Measurements from ENCODE around the gene LMOD2.

The LMOD2 gene

DNA sequence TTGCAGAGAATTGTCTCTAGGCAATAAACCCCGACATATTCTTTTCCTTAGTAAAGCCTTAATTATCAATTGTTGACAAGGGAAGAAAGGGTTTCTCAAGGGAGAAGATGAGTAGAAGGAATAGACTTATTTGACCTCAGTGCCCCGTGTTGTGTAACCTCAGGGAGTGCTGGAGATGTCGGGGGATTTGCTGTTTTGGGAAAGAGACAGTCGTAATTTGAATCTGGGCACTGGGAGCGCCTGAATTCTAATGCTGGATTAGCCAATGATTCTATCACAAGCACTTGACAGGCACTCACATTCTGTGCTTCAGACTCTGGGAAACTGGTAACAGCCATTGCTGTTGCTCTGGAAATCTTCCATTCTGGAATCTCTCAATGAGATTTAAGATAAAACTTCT is 13.8 kb upstream of the LMOD2 start:
- no peak for DNase-seq

DNA sequence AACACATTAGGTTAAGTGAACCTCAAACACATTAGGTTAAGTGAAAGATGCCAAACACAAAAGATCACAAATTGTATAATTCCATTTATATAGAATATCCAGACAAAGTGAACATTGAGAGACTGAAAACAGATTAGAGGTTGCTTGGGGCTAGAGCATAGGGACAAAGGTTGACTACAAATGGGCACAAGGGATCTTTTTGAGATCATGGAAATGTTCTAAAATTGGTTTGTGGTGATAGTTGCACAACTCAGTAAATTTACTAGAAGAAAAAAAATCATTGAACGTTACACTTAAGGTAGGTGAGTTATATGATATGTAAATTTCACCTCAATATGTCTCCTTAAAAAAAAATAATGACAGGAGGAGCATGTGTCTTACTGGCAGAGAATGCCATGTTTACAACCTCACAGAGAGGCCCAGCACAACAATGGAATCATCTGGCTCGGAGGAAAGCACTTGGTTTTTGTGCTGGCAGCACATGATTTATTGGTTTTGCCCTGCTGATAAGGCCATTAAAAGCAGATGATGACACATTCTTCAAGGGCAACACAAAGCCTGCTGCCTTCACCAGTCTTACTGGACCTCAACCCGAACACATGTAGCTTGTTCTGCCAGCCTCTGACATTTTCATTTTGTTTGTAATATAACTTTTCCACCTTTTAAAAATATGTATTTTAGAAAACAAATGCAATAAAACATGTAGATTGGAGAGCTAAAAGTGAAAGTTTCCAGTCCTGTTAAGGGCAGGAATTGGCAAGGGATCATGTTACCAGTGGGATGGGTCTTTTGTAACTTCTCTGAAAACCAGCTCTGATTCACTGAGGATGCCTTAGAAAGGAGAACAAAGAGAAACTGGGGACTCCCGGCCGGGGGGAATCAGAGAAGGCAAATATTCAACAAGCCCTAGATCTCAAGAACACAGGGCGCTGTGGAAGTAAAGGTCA is 11.9 kb upstream of the LMOD2 start:
- DNase-seq, result no peak

DNA sequence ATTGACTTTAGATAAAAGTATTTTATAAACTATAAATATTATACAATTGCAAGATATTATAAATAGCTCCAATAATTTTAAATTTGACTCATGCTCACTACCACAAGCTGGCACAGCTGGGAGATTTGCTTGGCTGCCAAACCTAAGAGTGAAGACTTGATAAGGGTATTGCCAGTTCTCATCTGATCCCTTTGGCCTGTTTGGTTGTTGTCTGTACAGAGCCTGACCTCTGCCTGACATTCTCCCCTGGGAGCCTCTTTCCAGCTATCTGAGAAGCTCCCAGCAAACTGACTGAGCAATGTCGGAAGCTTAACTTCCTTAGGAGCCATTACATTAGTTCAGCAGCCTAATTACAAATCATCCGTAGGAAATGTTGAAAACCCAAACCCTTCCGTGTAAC is 10.2 kb upstream of the LMOD2 start:
- DNase-seq, result no peak

DNA sequence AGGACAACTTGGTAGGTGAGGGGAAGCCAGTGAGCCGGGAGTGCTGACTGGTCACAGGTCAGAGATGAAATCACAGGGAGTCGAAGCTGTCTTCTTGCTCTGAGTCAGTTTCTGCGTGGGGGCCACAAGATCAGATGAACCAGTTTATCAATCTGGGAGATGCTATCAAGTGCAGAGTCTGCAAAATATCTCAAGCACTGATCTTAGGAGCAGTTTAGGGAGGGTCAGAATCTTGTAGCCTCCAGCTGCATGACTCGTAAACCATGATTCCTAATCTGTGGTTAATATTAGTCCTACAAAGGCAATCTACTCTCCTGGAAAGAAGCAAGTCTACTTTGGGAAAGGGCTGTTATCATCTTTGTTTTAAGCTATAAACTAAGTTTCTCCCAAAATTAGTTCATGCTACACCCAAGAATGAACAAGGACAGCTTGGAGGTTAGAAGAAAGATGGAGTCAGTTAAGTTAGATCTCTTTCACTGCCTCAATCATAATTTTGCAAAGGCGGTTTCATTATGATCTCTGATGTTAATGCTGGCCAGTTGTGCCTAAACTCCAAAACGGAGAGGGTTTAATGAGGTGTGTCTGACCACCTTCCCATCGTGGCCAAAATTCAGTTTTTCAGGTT is 8.4 kb upstream of the LMOD2 start:
- no peak for DNase-seq

DNA sequence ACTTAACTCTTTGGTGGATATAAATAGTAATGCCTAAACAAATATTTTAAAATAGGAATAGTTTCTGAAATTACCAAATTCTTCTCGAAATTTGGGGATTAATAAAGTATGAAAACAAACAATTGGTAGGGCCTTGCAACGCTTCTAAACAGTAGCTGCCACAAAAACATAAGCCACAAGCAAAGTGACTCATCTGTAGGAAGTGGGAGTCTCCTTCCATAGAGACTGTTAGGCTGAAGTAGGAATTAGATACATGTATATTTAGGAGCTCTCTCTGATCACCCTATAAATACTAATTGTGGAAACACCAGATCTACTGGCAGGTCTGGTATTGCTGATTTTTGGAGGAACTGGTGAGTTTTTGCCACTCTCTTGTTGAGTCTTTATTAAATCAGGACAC is 5.7 kb upstream of the LMOD2 start:
- no peak for DNase-seq

DNA sequence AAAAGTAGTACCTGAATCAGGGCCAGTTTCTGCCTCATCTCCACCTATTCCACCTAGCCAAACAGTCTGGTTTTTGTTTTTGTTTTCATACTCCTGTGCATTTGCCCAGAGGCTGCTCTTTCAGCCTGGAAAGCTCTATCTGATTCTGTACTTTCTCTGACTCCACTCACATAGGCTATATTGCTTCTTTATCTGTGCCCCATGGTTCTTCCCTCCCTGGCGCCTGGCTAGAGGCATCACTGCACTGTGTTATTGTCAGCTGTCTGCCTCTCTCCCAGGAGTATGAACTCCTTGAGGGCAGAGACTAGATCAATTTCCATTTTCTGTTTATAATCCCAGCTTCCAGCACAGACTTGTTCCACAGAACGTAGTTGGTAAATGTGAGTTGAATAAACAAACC is 5.1 kb upstream of the LMOD2 start:
- no peak for DNase-seq

DNA sequence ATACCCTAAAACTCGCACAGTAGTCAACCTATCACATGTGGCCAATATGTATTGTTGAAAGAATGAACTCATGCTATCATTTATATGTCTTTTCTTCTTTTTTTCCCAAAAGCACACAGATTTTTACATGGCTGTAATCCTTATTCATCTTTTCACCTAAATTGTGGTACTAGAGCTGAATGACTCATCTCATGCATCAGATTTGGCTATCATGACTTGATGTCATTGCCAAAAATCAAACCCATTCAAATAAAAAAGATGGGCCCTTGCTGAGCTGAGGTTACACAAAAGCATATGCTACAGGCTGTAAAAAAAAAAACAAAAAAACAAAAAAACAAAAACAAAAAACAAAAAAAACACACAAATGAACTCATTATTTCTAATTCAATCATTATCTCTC is 3.3 kb upstream of the LMOD2 start:
- no peak for DNase-seq

DNA sequence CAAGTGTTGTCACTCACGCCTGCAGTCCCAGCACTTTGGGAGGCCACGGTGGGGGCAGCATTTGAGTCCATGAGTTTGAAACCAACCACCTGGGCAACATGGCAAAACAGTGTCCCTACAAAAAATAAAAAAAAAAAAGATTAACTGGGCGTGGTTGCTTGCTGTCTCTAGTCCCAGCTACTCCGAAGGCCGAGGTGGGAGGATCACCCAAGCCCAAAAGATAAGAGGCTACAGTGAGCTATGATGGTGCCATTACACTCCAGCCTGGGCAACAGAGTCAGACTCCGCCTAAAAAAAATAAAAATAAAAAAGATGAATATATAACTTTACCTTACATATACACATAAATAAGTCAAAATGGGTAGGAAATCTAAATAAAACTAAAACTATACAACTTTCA is 2.5 kb upstream of the LMOD2 start:
- DNase-seq, result no peak

DNA sequence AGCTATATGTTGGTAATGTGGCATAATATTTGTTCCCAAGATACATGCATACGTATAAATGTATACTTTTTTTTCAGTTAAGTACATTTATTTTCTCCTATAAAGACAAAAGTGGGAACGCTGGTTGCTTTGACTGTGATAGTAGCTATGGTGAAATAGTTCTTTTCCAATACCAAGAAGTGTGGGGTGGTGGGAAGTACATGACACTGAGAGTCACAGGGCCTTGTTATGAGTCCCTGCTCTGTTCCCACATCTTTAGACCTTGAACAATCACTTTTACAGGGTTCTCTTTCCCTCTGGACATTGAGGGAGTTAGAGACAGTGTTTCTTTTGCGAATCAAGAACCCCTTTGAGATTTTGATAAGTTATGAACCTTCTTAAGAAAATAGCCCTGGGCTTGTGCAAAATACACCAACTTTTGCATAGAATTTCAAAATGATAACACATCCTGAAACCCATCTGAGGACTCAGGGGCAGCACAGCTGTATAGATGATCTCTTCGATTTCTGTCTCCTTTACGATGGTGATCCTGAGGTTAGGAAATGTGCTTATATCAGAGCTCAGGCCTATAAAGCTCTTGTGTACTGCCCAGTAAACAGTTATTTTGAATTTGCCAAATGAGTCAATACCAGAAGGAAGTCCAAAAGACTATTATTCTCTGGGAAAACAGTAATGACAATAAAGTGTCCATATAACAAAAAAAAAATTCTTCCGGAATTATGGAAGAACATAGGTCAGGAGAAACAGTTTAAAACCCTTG is 1.1 kb downstream of the LMOD2 start:
- DNase-seq, result no peak

DNA sequence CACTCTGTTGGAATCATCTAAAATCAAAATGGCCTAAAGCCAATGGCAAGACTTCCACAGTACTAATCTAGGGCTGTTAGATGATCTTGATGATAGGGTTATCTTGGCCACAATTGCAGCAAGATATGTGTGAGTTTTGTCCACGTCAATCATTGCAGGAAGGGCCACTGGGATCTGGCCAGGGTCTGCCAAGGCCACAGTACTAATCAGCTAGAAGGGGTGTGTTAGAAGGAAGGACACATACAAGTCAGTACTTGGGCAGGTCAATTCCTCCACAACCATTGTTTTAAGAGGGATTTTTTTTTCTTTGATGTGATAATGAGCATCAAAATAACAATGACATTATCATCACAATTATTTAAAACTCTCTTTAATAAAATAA is 1.6 kb downstream of the LMOD2 start:
- DNase-seq, result no peak

DNA sequence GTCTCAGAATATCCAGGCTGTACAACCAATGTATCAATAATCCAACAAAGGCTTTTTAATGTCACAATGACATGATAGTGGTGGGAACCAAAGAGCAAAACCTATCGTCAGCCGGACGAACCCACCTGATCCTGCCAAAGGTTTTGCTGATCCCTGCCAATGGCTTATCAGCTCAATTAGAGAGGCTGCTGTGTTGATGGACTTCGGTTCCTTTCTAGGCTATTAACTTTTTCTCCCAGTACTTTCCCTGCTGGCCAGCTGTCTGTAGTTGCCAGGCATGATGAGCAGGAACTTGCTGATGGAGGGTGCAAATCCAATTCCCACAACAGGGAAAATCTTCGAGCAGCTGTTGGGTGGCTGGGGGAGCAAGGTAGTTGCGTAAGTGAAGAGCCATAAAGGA is 2.4 kb downstream of the LMOD2 start:
- DNase-seq, result no peak

DNA sequence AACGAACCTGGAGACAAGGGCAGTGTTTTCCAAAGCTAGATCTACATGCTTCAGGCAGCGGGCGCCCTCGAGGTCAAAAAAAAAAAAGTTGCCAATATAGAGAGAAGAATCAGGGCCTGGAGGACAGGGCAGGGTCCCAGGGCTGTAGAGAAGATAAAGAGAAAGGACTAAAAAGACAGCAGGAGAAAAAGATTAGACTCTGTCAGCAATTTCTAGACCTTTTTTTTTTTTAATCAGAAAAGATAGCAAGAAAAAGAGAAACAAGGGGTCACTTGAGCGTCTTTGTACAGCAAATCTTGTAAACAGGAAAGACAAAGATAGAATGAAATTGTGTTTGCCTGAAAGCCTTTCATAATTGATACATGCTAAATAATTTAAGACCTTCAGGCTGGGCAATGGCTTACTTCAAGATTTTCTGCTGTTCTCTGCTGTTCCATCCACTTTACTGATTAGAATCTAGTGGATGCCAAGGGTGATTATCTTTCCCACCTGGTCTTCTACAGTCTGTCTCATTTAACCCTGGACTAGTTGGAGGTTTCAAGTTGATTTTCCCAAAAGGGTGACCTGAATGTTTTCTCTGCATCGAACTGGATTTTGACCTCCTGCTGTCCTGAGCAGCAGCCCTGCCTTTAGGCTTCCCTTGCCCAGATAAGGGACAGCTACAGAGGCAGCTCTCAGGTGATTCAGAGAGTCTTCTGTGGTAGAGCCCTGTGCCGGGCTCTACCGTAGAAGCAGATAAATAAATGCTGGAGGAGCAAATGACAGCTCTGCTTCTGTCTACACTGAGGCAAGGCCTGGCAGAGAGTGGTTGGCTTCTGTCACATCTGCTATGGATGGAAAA is 5.1 kb downstream of the LMOD2 start:
- peak; percentile 27 for DNase-seq

DNA sequence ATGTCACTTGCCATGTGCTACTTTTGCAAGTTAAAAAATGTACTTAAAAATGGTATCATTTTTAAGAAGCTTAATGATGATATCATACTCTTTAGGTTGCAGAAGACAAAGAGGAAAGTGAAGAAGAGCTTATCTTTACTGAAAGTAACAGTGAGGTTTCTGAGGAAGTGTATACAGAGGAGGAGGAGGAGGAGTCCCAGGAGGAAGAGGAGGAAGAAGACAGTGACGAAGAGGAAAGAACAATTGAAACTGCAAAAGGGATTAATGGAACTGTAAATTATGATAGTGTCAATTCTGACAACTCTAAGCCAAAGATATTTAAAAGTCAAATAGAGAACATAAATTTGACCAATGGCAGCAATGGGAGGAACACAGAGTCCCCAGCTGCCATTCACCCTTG is 6.1 kb downstream of the LMOD2 start:
- no peak for DNase-seq

DNA sequence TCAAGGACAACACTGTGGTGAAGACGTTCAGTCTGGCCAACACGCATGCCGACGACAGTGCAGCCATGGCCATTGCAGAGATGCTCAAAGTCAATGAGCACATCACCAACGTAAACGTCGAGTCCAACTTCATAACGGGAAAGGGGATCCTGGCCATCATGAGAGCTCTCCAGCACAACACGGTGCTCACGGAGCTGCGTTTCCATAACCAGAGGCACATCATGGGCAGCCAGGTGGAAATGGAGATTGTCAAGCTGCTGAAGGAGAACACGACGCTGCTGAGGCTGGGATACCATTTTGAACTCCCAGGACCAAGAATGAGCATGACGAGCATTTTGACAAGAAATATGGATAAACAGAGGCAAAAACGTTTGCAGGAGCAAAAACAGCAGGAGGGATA is 6.6 kb downstream of the LMOD2 start:
- DNase-seq, result no peak

DNA sequence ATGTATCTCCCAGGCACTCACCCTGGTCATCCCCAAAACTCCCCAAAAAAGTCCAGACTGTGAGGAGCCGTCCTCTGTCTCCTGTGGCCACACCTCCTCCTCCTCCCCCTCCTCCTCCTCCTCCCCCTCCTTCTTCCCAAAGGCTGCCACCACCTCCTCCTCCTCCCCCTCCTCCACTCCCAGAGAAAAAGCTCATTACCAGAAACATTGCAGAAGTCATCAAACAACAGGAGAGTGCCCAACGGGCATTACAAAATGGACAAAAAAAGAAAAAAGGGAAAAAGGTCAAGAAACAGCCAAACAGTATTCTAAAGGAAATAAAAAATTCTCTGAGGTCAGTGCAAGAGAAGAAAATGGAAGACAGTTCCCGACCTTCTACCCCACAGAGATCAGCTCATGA is 7.1 kb downstream of the LMOD2 start:
- DNase-seq, result no peak

DNA sequence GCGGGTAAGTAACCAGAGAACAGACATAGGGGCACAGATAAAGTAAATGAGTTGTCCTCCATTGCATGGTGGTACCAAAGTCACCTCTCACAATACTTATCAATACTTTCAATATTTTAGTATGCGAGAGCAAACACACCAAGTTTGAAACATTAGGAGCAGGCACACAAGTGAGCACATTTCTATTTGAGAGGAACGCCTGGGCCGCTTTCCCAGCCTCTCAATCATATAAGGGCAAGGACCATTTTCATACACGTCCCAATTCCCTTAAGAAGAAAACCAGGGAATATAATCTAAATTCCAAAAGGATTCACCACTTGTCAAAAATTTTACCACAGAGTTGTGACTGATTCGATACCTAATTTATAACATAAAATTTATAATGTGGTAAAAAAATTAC is 7.5 kb downstream of the LMOD2 start:
- no peak for DNase-seq

DNA sequence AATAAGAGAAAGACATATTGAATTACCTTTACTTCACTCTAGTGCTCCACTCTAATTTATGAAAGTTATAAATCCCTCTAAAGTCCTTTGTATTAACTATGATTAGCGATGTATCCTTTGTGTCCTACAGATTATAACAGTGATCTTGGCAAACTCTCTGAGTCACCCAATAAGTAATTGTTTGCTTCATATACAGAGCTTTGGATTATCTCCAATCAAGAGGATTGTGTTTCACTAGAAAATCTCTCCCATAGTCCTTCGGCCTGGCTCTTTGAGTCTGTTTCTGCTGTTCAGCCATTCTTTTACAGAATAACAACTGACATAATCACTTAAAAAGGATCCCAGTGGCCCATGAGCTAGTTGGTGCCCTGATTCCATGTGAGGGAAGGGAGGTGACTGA is 9.5 kb downstream of the LMOD2 start:
- DNase-seq, result no peak

DNA sequence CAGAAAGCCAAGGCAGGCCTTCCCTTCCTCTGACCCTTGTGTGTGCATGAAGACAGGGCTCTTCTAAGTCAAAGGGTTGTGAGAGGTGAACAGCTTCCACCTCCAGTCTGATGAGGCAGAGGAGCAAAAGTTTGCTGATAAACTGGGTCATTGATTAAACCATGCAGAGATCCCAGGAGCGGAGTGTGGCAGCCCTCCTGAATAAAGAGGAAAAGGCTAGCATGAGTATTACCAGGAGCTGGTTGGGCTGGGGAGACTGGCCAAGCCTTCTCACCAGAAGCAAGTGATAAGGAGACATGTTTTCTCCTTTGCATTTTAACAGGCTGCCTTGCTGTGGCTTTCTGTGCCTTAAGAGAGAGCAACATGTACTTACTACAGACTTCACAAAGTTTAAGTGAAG is 10.2 kb downstream of the LMOD2 start:
- DNase-seq, result no peak

DNA sequence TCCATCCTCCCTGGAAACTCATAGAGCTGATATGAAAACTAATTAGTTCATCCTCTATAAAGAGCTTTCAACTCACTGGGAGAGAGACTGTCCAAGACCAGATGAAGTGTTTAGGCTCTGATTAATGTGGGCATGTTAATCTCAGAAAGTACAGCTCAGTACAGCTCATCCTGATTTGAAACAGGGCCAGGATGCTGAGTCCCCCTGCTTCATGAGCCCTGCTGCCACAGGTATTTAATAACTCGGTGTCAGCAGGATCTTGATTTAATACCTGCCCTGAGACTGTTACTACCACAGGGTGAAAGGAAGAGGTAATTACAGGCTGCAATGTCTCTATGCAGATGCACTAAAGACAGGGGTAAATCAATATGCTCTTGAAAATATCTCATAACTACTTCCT is 10.8 kb downstream of the LMOD2 start:
- DNase-seq, result no peak

DNA sequence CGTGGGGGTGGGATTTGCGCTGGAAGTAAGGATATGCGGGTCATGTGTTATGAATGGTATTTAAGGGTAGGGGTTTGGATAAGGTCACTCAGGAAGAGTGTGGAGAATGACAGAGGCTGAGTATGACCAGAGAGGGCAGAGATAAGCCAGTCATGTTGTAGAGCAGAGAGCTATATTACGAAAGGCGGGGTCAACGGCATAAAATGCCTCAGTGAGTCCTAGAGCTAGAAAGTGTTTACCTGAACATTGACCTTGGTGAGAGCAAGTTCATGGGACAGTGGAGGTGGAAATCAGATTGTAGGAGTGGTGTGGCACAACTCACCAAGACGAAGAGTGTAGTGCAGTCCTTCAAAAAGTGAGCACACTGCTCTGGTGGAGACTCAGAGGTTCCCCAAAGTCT is 13.8 kb downstream of the LMOD2 start:
- DNase-seq, result no peak

DNA sequence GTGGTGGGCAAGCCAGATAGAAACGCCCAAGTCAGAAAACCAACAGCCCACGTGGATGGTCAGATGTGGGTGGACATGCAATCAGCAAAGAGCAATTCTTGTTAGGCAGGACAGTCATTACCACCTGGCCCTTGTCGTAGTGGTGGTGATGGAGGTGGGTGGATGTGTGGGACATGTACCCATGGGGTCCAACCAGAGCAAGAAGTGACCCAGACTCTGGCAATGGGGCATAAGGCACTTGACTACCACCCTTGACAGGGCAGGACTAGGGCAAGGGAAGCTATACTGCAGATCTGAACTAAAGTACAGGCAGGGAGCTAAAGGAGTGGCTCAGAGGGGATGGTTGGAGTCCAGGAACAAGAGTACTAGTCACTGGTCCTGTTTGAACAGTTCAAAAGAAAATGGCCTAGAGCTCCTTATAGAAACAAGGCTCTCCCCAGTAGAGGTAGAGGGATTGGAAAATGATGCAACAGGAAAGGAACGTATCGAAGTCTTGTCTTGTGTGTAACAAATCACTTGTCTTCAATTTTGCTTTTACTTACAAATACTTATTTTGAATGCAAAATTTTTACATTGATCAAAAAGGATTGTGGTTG is 17.6 kb downstream of the LMOD2 start:
- no peak for DNase-seq

DNA sequence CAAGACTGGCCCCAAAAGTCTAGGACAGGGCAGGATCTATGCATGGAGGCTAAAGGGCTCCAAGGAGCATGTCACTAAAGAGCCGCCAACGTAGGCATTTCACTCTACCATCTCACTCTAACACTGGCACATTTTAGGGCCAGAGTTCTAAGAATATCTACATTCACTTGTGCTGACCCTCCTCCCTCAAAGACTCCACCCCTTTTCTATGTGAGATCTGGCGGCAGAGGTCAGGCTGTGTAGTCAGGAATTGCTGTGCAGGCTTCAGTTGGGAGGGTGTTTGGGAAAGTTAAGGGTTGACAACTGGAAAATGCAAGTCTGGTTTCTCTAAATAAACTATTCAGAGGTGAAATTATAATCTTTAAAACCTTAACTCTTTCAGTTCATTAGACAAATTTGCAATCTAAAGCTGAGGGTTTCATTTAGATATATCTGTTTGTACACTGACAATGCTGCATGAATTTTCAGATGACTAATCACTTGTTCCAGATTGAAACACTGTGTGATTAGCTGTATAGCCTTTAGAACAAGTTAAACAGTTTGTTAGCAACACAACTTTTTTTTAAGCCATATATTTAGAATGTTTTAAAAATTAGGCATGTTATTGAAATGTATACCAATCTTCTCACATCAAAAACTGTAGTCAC is 18.2 kb downstream of the LMOD2 start:
- no peak for DNase-seq

Measured in retina (tissue), 1 donor.